Hepatocyte (in vitro differentiated cells): ENCODE data around the gene WDR59.

ENCODE experiments used
- EZH2phosphoT487 ChIP-seq: fragments of 200-600 bp; sonication (generic); IDR thresholded peaks from one replicate; pipeline ENCODE4 v1.6.1; 2018; ENCODE audit warnings: antibody characterized with exemption, mild to moderate bottlenecking, low read depth, moderate library complexity; ENCODE audit not compliant: unreplicated experiment, severe bottlenecking
- TF ChIP-seq, protein P1 (sequence below): fragments of 200-600 bp; sonication (generic); IDR thresholded peaks from 2 replicates; pipeline ENCODE4 v1.5.1; 2016; ENCODE audit warnings: antibody characterized with exemption, mild to moderate bottlenecking; ENCODE audit not compliant: poor library complexity

DNA sequence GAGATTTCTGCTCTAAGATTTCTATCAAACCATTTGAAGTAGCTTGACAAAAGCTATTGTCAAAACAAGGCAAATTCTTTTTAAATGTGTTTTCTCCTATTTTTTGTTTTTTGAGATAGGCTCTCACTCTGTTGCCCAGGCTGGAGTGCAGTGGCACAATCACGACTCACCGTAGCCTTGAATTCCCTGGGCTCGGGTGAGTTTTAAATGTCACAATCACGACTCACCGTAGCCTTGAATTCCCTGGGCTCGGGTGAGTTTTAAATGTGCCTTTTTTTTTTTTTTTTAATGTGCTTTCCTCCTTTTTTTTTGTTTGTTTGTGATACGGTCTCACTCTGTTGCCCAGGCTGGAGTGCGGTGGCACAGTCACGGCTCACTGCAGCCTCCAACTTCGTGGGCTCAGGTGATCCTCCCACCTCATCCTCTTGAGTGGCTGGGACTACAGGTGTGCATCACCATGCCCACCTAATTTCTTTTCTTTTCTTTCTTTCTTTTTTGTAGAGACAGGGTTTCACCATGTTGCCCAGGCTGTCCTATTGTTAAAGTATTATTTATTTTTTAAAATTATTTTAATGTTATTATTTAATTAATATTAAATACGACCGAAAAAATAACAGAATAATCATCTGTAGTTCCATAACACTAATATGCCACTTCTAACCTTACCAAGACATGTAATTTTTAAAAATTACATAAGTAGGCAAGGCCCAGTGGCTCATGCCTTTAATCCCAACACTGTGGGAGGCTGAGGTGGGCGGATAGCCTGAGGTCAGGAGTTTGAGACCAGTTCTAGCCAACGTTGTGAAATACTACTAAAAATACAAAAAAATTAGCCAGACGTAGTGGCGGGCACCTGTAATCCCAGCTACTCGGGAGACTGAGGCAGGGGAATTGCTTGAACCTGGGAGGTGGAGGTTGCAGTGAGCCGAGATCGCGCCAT is 140.6 kb downstream of the WDR59 start:
- TF ChIP-seq, protein P1, sequence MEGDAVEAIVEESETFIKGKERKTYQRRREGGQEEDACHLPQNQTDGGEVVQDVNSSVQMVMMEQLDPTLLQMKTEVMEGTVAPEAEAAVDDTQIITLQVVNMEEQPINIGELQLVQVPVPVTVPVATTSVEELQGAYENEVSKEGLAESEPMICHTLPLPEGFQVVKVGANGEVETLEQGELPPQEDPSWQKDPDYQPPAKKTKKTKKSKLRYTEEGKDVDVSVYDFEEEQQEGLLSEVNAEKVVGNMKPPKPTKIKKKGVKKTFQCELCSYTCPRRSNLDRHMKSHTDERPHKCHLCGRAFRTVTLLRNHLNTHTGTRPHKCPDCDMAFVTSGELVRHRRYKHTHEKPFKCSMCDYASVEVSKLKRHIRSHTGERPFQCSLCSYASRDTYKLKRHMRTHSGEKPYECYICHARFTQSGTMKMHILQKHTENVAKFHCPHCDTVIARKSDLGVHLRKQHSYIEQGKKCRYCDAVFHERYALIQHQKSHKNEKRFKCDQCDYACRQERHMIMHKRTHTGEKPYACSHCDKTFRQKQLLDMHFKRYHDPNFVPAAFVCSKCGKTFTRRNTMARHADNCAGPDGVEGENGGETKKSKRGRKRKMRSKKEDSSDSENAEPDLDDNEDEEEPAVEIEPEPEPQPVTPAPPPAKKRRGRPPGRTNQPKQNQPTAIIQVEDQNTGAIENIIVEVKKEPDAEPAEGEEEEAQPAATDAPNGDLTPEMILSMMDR, result no peak
- TF ChIP-seq EZH2phosphoT487, result no peak
